HuH-7.5 (cell line): ENCODE data around the gene MACROD2.

Experiments
- DNase-seq: peaks from one replicate; pipeline ENCODE4 v3.0.0; 2011; ENCODE audit warnings: low spot score

Gene MACROD2

GRCh38 chr20:14657266-14658005 is 662.1 kb downstream of the MACROD2 start:
- no peak for DNase-seq

GRCh38 chr20:14664101-14664500 is 668.8 kb downstream of the MACROD2 start:
- DNase-seq: no peak

GRCh38 chr20:14666696-14667095 is 671.4 kb downstream of the MACROD2 start:
- DNase-seq: no peak

- no peak for DNase-seq
Observed at GRCh38 chr20:14667226-14667625, 671.9 kb downstream of the MACROD2 start.

- no peak for DNase-seq
Observed at GRCh38 chr20:14672066-14672465, 676.8 kb downstream of the MACROD2 start.

- DNase-seq: no peak
Observed at GRCh38 chr20:14673164-14673563, 677.8 kb downstream of the MACROD2 start.

- DNase-seq: no peak
Observed at GRCh38 chr20:14677455-14677854, 682.1 kb downstream of the MACROD2 start.

- no peak for DNase-seq
Observed at GRCh38 chr20:14685183-14685582, 689.9 kb downstream of the MACROD2 start.

- DNase-seq: no peak
Observed at GRCh38 chr20:14687313-14687712, 692.0 kb downstream of the MACROD2 start.

GRCh38 chr20:14688005-14688404 is 692.7 kb downstream of the MACROD2 start:
- DNase-seq: no peak

GRCh38 chr20:14691994-14692393 is 696.7 kb downstream of the MACROD2 start:
- no peak for DNase-seq

- no peak for DNase-seq
Observed at GRCh38 chr20:14696478-14696877, 701.2 kb downstream of the MACROD2 start.

GRCh38 chr20:14696937-14697336 is 701.6 kb downstream of the MACROD2 start:
- no peak for DNase-seq

- no peak for DNase-seq
Observed at GRCh38 chr20:14698125-14698524, 702.8 kb downstream of the MACROD2 start.

- no peak for DNase-seq
Observed at GRCh38 chr20:14698605-14699373, 703.5 kb downstream of the MACROD2 start.

- no peak for DNase-seq
Observed at GRCh38 chr20:14700639-14700960, 705.3 kb downstream of the MACROD2 start.

GRCh38 chr20:14701326-14701725 is 706.0 kb downstream of the MACROD2 start:
- no peak for DNase-seq

- no peak for DNase-seq
Observed at GRCh38 chr20:14706555-14706954, 711.2 kb downstream of the MACROD2 start.

- no peak for DNase-seq
Observed at GRCh38 chr20:14707026-14707680, 711.8 kb downstream of the MACROD2 start.

GRCh38 chr20:14707865-14708596 is 712.7 kb downstream of the MACROD2 start:
- no peak for DNase-seq

GRCh38 chr20:14709439-14709838 is 714.1 kb downstream of the MACROD2 start:
- DNase-seq: no peak

GRCh38 chr20:14710951-14711350 is 715.6 kb downstream of the MACROD2 start:
- no peak for DNase-seq
